Chondrocyte (in vitro differentiated cells): Measurements from ENCODE around the gene ADRB2. TPM values are rescaled to one million over a fixed set of nuclear protein-coding genes. Genes with fewer than 3 reads are reported as not detected.

Source experiments
- DNase-seq: peaks from one replicate; pipeline ENCODE4 v3.0.0; 2021; ENCODE audit warnings: mixed read lengths, low spot score
- H3K27ac Mint-ChIP-seq: one replicate; pipeline ENCODE4 v1.8.0; 2021; ENCODE audit warnings: mild to moderate bottlenecking, moderate library complexity, mixed read lengths; ENCODE audit not compliant: unreplicated experiment
- H3K27me3 Mint-ChIP-seq: 2 replicates; pipeline ENCODE4 v1.8.0; 2021; ENCODE audit warnings: low read depth, mixed read lengths
- H3K36me3 Mint-ChIP-seq: 2 replicates; pipeline ENCODE4 v1.8.0; 2021; ENCODE audit warnings: low read depth, mixed read lengths
- H3K4me1 Mint-ChIP-seq: 2 replicates; pipeline ENCODE4 v1.8.0; 2021; ENCODE audit warnings: low read depth, mild to moderate bottlenecking, mixed read lengths
- H3K4me3 Mint-ChIP-seq: one replicate; pipeline ENCODE4 v1.8.0; 2021; ENCODE audit warnings: mild to moderate bottlenecking, moderate library complexity, mixed read lengths; ENCODE audit not compliant: unreplicated experiment
- H3K9me3 Mint-ChIP-seq: 2 replicates; pipeline ENCODE4 v1.8.0; 2021; ENCODE audit warnings: low read depth, mixed read lengths
- CTCF ChIP-seq: fragments of 200-600 bp; sonication (generic); IDR thresholded peaks from 2 replicates; pipeline ENCODE4 v1.5.0; 2021; ENCODE audit warnings: antibody characterized with exemption, mild to moderate bottlenecking, moderate library complexity
- total RNA-seq: library from RNA; stranded (reverse); gene quantifications from 3 replicates; pipeline ENCODE4 v1.2.1, GENCODE V29; 2021

Gene ADRB2
- total RNA-seq, 1 donor from 2014 or later: 0.40 TPM

- TF ChIP-seq CTCF: no peak
- no peaks in the 10 kb centered on the region for H3K27me3 Mint-ChIP-seq
- no peaks in the 10 kb centered on the region for H3K36me3 Mint-ChIP-seq
- no peak overlapping the region for H3K27ac Mint-ChIP-seq
- H3K4me1 Mint-ChIP-seq: peaks cover 5% of the 10 kb centered on the region
- DNase-seq: no peak
- H3K4me3 Mint-ChIP-seq: no peak overlapping the region
- H3K9me3 Mint-ChIP-seq: peaks cover 4% of the 10 kb centered on the region
Measured at GRCh38 chr5:148846930-148847329, 20.5 kb downstream of the ADRB2 start.

GRCh38 chr5:148847456-148847855, 21.0 kb downstream of the ADRB2 start:
- no peak for TF ChIP-seq CTCF
- Mint-ChIP-seq H3K36me3 (no peaks in the 10 kb centered on the region), H3K27ac (no peak overlapping the region), H3K4me1 (peaks cover 5% of the 10 kb centered on the region), H3K27me3 (no peaks in the 10 kb centered on the region), H3K4me3 (no peak overlapping the region), H3K9me3 (peaks cover 4% of the 10 kb centered on the region)
- DNase-seq: no peak

- no peaks in the 10 kb centered on the region for H3K27me3 Mint-ChIP-seq
- H3K4me3 Mint-ChIP-seq: no peak overlapping the region
- TF ChIP-seq CTCF: no peak
- peaks cover 4% of the 10 kb centered on the region for H3K9me3 Mint-ChIP-seq
- no peak overlapping the region for H3K27ac Mint-ChIP-seq
- DNase-seq: no peak
- H3K4me1 Mint-ChIP-seq: peaks cover 4% of the 10 kb centered on the region
- H3K36me3 Mint-ChIP-seq: no peaks in the 10 kb centered on the region
Measured at GRCh38 chr5:148848393-148849031, 22.1 kb downstream of the ADRB2 start.

- H3K27ac Mint-ChIP-seq: no peak overlapping the region
- peaks cover 4% of the 10 kb centered on the region for H3K9me3 Mint-ChIP-seq
- no peaks in the 10 kb centered on the region for H3K27me3 Mint-ChIP-seq
- no peak for TF ChIP-seq CTCF
- DNase-seq: no peak
- no peaks in the 10 kb centered on the region for H3K4me1 Mint-ChIP-seq
- no peak overlapping the region for H3K4me3 Mint-ChIP-seq
- H3K36me3 Mint-ChIP-seq: no peaks in the 10 kb centered on the region
Measured at GRCh38 chr5:148849461-148849860, 23.1 kb downstream of the ADRB2 start.

- DNase-seq: no peak
- Mint-ChIP-seq H3K4me1 (peaks cover 3% of the 10 kb centered on the region), H3K4me3 (no peak overlapping the region), H3K27me3 (no peaks in the 10 kb centered on the region), H3K36me3 (no peaks in the 10 kb centered on the region), H3K9me3 (peaks cover 4% of the 10 kb centered on the region), H3K27ac (no peak overlapping the region)
- no peak for TF ChIP-seq CTCF
Measured at GRCh38 chr5:148850836-148851235, 24.4 kb downstream of the ADRB2 start.
